ENCODE measurements around the gene ACAA1.

ACAA1 gene

GRCh38 chr3:38100498-38100897 lies 36.4 kb downstream of the ACAA1 start:
- TF ChIP-seq, protein P1, sequence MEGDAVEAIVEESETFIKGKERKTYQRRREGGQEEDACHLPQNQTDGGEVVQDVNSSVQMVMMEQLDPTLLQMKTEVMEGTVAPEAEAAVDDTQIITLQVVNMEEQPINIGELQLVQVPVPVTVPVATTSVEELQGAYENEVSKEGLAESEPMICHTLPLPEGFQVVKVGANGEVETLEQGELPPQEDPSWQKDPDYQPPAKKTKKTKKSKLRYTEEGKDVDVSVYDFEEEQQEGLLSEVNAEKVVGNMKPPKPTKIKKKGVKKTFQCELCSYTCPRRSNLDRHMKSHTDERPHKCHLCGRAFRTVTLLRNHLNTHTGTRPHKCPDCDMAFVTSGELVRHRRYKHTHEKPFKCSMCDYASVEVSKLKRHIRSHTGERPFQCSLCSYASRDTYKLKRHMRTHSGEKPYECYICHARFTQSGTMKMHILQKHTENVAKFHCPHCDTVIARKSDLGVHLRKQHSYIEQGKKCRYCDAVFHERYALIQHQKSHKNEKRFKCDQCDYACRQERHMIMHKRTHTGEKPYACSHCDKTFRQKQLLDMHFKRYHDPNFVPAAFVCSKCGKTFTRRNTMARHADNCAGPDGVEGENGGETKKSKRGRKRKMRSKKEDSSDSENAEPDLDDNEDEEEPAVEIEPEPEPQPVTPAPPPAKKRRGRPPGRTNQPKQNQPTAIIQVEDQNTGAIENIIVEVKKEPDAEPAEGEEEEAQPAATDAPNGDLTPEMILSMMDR (conservative IDR thresholded peaks at IDR 0.05), result no peak
- no peak for TF ChIP-seq ZFX (IDR thresholded peaks at IDR 0.05)
- no peak overlapping the region for H3K27ac ChIP-seq

- TF ChIP-seq, protein P1 (conservative IDR thresholded peaks at IDR 0.05), result no peak
- no peak overlapping the region for H3K27ac ChIP-seq
Observed at GRCh38 chr3:38099518-38099917, 37.4 kb downstream of the ACAA1 start.

- H3K27ac ChIP-seq, result no peak overlapping the region
- TF ChIP-seq ZFX (IDR thresholded peaks at IDR 0.05), result no peak
- TF ChIP-seq, protein P1 (conservative IDR thresholded peaks at IDR 0.05), result no peak
Observed at GRCh38 chr3:38098376-38098723, 38.6 kb downstream of the ACAA1 start.

- H3K27ac ChIP-seq, result no peak overlapping the region
- TF ChIP-seq, protein P1 (conservative IDR thresholded peaks at IDR 0.05), result no peak
- TF ChIP-seq ZFX (IDR thresholded peaks at IDR 0.05), result no peak
Observed at GRCh38 chr3:38097446-38098375, 39.2 kb downstream of the ACAA1 start.

DNA sequence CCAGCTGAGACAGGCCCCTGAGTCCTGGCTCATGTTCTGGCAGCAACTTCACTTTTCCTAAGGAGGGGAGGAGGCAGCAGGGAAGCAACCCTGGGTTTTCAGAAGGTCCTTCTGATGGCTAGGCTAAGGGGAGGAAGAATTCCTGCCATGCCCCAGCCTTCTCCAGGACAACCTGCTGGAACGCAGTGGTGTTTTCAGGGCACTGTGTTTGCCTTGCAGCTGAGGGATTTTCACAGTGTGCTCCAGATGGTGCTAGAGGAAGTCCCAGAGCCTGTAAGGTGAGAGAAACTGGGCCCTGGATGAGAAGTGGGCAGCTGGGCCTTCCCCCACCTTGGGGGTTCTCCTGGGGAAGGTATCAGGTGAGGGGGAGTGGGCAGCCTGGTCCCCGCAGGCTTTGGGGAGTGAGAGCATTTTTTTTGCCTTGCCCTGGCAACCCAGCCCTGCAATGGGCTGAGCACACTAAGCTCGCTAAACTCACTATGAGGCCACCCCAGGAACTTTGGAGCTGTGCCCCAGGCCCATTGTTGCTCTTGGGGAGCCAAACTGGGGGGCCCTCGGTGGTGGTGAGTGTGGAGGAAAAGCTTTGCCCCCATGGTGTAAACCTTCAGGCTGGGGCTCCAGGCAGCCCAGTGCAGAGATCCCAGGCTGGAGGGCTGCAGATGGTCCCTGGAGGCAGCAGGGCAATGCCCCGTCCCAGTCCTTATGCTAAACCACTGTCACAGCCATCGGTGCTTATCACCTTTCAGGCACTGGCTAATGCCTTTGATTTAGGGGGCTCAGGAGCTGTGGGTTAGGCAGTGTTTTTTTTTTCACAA lies 41.1 kb downstream of the ACAA1 start:
- H3K27ac ChIP-seq, result no peak overlapping the region
- TF ChIP-seq, protein P1 (conservative IDR thresholded peaks at IDR 0.05), result no peak
- no peak for TF ChIP-seq ZFX (IDR thresholded peaks at IDR 0.05)

- TF ChIP-seq ZFX (IDR thresholded peaks at IDR 0.05), result no peak
- TF ChIP-seq, protein P1 (conservative IDR thresholded peaks at IDR 0.05), result no peak
Observed at GRCh38 chr3:38094999-38095398, 41.9 kb downstream of the ACAA1 start.

GRCh38 chr3:38090453-38090852 lies 46.5 kb downstream of the ACAA1 start:
- H3K27ac ChIP-seq, result no peak overlapping the region
- TF ChIP-seq, protein P1 (conservative IDR thresholded peaks at IDR 0.05), result no peak
- no peak for TF ChIP-seq ZFX (IDR thresholded peaks at IDR 0.05)

More at GRCh38 chr3:38094999-38095398, 41.9 kb downstream of the ACAA1 start:
- no peak overlapping the region for H3K27ac ChIP-seq

All from C4-2B (cell line).